GM21390 (cell line): Measurements from ENCODE around the gene CHPF2.

Source experiments
- ATAC-seq: cut with Tn5 transposase; IDR thresholded peaks from one replicate; pipeline ENCODE4 v1.9.1; 2021; ENCODE audit not compliant: unreplicated experiment

CHPF2 gene

DNA sequence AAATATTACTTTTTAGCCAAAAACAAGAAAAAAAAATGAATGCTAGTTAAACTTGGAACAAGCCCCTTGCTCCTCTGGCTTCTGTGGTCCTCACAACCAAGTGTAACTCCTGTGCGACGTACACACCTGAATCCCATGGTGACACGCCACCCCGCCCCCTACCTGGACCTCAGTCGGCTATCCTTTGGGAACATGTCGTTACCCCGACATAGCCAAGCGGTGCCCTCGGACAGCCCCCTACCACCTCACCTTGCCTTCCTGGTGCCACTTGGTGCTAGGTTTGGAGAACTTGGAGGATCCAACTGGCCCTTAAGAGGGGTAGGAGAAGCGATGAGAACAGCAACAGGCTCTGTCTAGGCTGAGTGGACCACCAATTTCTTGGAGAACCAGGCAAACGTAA lies 28.2 kb downstream of the CHPF2 start:
- no peak for ATAC-seq

DNA sequence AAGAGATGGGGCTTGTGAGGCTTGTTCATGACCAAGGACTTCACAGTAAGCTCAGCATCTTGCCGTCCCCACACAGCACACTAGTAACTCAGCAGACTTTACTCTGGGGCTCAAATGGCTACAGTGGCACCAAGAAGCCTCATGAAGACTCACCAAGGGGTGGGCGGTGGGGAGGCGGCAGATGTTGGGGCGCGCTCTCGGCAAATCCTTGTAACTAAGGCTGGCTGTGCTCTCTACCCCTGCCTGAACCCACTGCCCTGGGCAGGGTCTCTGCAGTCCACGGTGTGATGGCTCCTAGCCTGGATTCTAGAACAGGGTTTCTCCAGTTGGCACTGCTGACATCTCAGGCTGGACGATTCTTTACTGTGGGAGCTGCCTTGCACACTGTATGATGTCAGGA lies 28.6 kb downstream of the CHPF2 start:
- ATAC-seq: no peak

DNA sequence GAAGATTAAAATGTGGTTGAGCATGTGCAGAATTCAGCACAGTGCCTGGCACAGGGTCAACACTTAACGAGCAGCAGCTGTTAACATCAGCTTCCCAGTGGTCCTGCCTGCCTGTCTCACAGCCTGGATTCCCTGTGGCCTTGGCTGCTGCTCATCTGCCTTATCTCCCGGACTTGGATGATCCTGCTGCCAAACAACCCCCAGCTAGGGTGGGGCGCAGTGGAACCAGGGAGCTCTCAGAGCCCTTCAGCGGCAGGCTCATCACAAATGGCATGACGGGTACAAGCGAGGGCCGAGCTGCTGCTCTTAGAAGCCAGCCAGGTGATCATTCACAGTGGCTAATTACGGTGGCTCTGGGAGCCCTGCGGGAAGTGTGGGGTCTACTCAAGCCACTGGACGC lies 29.2 kb downstream of the CHPF2 start:
- no peak for ATAC-seq

DNA sequence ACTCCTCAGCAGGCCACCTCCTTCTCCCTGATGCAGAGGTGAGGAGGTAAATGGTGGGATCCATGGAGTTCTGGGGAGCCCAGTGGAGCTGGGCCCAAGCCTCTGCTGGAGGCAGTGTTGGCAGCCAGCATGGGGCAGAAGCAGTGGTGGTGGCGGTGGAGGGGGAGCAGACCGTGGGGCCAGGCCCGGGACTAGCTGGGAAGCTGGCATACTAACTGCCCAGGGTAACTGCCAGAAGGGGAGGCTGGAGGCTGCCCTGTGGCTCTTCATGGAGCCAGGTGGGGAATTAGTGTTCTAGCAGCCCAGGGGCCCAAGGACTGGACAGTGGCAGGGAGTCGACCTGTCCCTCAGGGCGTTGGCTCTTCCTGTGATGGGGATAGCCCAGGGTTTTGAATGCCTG lies 32.3 kb downstream of the CHPF2 start:
- ATAC-seq: no peak

DNA sequence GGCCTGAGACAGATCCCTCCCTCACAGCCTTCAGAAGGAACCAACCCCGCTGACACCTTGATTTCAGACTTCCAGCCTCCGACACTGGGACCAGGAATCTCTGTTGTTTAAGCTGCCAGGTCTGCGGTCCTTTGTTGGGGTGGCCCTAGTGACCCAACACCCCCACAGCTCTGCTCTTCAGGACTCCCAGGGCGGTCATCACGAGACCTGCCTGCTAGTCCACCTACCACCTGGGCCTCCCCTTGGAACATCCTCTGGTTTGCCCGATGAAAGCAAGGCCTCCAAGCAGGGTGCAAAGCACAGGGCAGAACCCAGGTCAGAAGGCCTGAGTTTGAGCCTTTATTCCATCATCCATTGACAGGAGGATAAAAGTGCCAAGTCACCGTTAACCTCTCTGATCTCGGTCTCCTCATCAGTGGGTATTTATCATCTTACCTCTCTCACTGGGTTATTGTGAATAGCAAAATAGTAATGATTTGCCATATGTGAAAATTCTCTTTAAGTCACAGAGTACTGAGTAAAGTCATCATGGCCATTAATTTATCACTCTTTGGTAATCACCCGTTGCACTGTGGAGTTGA lies 33.2 kb downstream of the CHPF2 start:
- no peak for ATAC-seq

DNA sequence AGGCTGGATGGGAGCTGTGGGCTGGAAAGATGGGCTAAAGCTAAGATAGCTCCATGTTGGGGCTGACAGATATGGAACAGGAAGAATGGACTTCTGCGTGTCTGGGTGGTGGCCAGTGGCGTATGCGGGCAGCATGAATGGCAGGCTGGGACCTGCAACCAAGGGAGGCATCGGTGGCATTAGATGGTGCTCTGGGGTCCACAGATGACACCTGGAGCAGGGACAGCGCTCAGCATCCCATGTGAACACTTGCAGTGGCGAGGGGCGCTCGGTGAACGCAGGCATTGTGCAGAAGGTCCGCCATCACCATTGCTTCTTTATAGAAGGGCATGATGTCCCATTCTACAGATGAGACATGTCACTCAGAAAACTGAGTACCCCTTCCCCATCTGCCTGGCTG lies 37.2 kb downstream of the CHPF2 start:
- ATAC-seq: no peak

DNA sequence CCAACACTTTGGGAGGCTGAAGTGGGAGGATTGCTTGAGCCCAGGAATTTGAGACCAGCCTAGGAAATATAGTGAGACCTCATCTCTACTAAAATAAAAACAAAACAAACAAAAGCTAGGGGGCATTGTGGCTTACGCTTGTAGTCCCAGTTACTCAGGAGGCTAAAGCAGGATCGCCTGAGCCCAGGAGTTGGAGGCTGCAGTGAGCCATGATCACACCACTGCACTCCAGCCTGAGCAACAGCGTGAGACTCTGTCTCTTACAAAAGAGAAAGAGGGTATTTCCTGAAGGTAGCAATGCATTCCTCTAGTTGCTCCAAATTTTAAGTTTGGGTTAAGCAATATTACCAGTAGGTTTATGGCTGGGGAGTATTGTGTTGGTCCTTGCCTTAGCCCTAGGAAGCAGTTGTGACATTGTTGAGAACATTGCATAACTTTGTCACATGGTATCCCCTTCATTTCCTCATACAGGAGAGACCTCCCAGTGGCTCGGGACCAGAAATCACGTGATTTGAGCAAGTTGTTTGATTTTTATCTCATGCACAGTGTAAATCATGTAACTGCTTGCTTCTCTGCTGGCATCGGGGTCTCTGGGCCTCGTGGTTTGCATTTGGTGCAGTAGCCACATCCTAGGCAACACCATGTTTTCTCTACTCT lies 39.5 kb downstream of the CHPF2 start:
- ATAC-seq: no peak

DNA sequence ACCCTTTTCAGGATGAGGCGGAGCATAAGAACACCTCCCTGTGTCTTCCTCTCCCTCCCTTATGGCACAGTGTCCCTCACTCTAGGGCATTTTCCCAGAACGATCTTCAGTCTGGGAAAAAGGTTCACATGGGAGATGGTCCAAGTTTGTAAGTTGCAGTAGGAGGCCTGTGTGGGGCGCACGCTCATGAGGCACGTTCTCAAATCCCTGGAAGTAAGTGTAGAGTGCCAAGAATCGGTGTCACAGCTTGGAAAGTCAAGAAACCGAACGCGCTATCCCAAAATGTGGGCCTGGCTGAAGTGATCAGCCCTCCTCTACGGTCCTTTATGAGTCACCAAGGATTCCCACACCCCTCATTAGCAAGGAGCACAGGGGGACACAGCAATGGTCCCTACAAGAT lies 40.1 kb downstream of the CHPF2 start:
- no peak for ATAC-seq

DNA sequence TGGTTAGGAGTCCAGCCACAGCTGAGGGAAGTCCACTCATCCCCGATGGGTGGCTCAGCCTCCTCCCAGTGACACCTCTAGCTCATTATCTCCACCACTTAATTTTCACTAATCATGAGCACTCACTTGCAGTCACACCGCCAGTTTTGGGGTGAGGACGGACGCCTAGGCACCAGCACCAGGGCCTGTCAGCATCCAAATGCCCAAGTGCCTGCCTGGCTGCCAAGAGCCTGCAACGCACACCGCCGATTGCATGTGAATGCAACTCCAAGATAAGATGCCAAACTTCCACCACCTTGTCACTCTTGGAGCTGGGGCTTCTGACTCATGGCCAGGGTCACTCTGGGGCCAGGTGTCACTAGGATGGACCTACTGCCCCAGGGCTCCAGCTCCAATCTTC lies 40.6 kb downstream of the CHPF2 start:
- ATAC-seq: no peak

DNA sequence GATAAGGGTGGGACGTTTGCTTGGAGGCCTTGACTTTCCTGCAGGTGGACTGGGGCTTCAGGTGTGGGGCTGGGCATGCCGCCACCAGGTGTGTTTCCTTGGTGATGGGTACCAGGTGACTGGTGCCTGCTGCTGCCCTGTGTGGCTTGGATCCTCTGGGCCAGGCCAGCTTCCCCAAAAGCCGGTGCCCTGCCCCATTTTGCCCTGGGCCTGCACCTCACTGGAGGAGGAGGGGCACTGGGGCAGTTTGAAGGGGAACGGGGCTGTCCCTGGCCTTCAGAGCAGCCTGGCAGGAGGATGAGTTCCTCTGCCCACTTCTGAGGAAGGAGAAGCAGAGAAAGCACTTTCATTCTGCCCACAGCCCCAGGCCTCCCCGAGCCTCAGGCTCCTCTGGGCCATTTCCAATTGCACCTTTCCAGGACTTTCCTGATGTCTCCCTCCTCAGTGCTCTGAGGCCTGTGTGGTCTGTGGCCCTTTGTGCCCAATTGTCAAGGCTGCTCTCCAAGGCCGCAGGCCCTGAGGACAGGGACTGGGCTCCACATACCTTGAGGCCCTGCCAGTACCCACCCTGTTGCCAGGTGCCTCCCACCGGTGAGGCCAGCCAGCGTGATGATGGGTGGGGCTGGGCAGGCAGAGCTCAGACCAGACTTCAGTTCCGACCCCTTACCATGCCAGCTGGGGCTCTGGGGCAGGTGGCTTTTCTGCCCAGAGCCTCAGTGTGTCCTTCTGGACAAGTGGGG lies 41.5 kb downstream of the CHPF2 start:
- ATAC-seq: no peak

DNA sequence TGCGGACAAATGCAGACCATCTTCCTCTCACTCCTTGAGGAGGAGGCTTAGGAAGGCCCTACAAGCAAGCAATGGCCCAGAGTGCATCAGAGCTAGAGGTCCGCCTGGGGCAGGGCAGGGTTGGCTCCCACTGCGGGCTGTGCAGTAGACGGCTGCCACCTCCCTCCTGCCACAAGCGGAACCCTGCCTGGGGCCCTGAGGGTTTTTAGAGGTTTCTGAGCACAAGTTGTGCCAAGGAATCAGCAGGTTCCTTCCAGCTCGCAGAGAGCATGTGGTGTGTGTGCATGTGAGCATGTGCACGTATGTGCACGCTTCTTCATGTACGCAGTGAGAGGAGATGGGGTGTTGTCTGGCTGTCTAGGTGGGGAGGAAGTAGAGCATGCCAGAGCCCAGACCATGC lies 42.1 kb downstream of the CHPF2 start:
- ATAC-seq: no peak

DNA sequence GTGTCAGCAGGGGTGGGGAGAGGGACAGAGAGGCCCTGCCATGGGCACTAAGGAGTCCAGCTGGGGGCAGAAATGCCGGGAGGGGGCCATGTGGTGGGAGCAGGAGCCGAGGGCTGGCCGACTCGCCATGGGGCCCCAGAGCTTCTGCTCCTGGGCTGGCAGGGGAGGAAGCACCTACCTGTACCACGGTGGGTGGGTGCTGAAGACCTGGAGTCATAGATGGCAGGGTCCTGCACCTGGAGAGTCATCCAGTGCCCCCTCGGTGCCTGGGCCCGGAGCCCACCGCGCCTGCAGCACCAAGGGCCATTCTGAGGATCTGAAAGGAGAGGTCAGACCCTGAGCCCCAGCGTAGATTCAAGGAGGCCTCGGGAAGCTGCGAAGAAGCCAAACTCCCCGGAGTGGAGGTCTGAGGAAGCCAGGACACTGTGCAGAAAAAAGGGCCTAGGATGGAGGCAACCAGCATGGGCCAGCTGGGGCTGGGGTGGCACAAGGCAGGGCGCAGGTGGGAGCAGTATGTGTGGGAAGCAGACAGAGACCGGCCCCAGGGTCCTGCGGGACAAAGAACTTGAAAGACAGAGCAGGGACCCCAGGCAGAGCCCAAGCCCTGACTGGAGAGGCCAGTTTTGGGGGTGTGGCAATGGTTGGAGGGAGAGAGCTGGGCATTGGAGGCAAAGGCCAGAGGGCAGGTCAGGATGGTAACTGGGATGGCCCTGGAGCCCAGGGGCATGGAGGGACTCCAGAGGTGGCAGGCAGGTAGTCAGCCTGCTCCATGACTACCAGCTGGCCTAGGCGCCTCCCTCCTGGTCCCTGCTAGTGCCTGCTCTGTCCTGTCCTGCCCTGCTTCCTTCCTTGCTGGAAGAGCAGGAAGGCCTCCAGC lies 42.9 kb downstream of the CHPF2 start:
- no peak for ATAC-seq

DNA sequence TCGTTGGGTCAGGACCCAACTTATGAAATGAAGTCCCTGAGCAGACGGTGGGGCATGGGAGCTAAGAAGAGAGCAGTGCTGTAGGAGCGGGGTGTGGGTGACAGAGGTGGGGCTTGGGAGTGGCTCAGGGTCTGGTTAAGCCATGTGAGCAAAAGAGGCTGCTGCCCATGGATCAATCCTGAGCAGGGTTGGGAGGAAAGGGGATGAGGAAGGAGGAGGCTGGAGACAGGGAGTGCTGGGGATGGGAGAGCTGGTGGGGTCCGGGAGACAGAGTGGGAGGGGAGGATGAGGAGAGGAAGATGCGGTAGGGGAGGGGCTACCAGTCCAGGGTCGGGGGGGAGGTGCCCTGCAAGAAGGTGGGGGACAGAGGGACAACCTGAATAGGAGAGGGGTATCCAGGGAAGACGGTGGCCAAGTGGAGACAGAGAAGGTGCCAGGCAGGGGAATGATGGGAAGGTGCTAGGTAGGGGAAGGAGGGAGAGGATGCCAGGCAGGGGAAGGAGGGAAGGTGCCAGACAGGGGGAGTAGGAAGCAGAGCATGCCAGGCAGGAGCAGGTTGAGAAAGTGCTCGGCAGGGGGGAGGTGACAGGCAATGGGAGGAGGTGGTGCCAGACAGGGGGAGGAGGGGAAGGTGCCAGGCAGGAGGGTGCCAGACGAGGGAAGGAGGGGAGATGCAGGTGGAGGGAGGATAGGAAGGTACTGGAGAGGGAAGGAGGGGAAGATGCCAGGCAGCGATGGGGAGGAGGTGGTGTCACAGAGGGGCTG lies 43.7 kb downstream of the CHPF2 start:
- no peak for ATAC-seq

DNA sequence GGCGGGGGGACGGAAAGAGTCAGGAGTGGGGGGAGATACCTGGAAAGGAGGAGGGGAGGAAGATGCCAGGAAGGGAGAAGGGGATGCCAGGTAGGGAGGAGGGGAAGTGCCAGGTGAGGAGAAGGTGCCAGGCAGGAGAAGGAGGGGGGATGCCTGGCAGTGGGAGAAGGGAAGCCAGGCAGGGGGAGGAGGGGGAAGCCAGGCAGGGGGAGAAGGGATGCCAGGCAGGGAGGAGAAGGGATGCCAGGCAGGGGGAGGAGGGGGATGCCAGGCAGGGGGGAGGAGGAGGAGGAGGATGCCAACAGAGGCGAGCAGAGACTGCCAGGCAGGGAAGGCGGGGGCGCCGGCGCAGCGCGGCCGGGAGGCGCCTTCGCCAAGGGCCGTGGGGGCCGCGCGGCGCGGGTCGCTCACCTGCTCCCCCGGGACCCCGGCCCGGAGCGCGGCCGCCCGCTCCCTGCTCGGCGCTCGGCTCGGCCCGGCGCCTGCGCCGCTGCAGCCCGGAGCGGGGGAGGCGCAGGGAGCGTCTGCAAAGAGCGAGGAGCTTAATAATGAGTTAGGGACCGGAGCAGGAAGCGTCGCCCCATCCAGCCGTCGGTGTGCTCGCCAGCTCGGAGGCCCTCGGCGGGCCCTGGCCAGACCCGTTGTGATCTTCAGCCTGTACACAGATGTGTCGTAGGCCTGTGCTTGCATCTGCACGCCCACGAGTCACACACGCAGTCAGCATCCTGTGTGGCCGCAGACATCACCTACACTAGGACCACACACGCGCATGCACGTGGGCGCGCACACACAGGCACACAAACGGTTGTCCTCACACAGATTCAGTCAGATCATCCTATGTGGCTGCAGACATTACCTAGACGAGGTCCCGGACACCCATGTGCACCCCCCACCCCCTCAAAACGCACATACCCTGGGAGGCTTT lies 44.6 kb downstream of the CHPF2 start:
- ATAC-seq: no peak

DNA sequence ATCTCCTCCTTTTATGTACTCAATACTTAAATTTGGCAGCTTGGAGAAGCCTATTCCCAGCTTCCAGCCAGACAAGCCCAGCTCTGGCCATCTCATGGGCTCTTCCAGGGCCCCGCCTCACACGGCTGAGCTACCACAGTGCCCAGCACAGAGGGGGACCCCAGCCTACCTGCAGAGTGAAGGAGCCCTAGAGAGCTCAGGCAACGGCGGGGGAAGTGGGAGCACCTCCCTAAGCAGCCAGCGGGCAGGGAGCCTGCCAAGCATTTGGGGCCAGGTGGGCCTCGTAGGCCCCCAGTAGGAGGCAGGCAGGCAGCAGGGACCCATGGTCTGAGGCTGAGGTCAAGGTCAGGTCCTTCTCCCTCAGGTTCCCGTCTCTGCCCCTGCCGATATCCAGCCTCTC lies 45.3 kb downstream of the CHPF2 start:
- no peak for ATAC-seq

DNA sequence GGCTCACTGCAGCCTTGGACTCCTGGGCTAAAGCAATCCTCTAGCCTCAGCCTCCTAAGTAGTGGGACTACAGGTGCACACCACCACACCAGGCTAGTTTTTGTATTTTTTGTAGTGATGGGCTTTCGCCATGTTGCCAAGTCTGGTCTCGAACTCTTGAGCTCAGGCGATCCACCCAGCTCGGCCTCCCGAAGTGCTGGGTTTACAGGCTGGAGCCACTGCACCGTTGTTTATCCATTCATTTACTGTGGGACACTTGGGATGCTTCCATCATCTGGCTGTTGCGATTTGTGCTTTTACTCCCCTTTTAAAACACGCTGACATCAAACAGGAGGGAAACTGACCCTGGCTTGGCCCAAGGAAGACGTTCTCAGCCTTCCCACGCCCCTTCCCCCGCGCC lies 46.7 kb downstream of the CHPF2 start:
- ATAC-seq: no peak

DNA sequence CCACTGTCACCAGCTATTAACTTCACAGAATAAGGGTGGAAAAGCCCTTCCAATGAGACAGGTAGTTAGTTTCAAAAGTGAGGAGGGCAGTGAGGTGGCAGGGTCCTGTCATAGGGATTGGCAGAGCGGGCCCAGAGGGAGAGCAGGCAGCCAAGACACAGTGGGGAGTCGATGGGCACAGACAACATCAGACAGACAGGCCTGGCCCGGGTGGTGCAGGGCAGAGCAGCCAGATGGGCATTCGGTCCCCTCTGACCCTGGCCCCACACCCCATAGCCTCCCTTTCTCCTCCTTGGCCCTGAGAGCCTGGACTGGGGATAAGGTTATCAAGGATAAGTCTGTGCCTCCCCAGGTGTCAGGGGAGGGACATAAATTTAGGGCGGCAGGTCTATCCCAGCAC lies 47.6 kb downstream of the CHPF2 start:
- ATAC-seq: no peak

DNA sequence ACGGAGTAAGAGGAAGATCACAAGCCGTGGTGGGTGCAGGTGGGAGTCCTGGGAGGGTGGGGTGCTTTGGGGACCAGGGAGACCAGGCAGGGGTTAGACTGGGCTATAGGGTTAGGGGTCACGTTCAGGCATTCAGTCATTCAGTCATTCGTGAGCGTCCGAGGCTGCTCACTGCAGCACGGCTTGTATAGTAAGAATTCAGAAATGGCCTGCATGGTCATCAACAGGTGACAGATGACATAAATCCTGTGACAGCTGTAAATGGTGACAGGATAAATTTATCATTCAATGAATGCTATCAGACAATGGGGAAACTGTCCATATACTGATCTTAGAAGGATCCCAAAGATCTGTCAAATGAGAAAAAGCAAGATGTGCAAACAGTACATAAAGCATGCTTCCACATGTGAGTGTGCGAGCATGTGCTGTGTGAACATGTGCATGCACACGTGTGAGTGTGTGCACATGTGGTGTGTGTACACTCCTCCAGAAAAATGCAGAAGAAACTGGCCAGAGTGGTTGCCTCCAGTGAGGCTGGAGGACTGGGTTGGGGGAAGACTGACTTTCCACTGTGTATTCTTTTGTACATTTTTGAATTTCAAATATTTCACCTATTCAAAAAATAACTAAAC lies 48.2 kb downstream of the CHPF2 start:
- no peak for ATAC-seq

DNA sequence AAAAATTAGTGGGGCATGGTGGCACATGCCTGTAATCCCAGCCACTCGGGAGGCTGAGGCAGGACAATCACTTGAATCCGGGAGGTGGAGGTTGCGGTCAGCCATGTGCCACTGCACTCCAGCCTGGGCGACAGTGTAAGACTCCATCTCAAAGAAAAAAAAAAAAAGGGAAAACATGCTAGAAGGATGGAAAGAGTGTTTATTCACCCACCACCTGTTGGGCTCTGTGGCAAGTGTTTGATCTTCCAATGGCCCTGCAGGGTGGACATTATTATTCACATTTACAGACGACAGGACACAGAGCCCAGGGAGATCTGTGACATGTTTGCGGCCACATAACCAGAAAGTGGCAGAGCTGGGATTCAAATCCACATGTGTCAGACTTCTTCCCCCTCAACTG lies 49.4 kb downstream of the CHPF2 start:
- ATAC-seq: no peak
